GM19239 (cell line): Measurements from ENCODE around the gene PI4KB.

Experiments
- DNase-seq: peaks from one replicate; pipeline ENCODE4 v3.0.0; 2011; ENCODE audit warnings: low spot score; ENCODE audit not compliant: insufficient read length
- FAIRE-seq: peaks from 2 replicates; lab custom pipeline; 2011; peaks lifted over from hg19 to GRCh38; lab: Jason Lieb, UNC

The PI4KB gene

DNA sequence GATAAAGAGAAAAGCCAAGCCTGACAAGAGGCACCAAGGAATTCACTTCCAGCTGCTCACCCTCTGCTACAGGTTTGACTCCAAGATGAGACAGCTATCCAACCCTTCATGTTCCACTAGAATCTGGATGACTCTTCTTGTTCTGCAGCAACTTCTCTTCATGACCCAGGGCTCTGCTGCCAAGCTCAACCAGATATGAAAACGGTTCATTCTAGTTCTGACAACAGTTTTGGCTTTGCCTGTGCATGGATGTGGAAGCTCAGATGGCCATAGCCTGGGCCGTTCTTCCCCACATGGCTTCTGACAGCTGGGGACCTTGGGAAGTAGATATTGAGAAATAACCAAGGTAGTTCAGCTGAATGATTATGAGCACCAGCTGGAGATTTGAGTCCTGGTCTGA lies 13.7 kb downstream of the PI4KB start:
- FAIRE-seq, result no peak
- DNase-seq, result no peak

DNA sequence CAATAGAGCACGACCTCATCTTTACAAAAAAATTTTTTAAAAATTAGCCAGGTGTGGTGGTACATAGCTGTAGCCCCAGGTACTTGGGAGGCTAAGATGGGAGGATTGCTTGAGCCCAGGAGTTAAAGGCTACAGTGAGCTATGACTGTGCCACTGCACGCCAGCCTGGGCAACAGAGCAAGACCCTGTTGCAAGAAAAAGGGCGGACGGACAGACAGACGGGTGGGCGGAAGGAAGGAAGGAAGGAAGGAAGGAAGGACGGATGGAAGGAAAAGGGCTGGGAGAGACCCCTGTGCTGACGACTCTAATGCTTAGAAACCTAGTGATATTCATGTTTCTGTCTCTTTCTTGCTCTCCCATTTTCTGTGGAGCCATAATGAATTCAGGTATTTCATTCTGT lies 14.4 kb downstream of the PI4KB start:
- DNase-seq, result no peak
- no peak for FAIRE-seq

DNA sequence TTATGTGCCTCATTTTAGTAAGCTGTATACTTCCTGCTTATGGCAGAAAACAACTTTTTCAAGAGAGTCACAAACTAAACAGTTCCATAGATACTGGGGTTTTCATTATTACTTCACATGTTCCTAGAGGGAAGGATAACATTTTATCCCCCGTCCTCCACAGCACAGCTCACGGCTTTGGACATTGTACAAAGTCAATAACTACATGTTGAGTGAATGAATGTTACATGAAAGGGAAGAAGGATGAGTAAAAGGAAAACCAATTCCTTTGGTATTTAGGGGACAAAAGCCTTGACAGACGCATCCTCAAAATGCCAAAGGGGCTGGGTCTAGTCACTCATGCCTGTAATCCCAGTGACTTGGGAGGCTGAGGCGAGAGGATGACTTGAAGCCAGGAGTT lies 14.8 kb downstream of the PI4KB start:
- FAIRE-seq (no peak), DNase-seq (no peak)

DNA sequence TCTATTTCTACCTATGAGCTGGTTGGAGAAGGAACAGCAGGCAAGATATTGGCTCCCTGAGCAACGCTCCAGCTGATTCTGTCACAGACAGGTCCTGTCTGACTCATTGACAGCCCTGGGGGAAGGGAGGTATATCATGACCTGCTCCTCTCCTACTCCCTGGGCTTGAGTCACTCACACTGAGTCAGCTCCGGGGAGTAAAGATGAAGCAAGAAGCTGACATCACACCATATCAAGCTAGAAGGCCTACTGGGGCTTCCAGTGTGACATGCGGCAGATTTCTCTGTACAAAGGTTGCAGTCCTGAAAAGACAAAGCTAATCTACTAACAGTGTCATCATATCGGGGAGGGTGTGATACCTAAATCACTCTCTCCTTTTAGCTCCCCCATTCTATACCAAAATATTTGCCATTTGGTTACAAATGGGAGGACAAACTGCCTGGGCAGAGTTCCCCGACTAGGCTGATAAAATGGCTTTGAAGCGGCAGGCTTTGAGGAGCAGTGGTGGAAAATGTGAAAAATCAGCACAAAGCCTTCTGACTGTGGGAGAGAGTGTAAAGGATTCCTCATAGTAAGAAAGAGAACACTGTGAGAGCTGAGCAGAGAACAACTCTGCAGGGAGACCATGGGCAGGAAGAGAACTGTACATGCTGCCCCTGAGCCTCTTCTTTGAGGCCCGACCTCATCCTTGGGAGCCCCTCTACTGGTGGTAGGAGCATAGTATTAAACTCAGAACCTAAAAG lies 15.5 kb downstream of the PI4KB start:
- no peak for DNase-seq
- no peak for FAIRE-seq

DNA sequence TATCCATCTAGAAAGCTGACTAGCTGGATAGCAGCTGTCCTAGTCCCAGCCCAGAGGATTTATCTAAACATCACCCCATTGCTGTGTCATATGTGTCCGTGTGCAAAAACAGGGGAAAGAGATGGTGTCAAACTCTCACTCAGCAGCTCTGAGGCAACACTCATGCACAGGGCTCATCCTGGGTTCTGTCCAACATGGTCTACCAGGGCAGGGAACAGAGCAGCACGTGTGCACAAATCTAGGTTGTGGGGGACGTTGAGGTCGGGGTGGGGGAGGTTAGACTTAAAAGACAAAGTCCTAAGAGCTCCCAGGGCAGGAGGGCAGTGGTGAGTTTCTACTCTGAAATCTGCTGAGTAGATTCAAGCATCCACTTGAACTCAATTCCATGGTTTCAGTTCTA lies 16.2 kb downstream of the PI4KB start:
- FAIRE-seq (no peak), DNase-seq (no peak)

DNA sequence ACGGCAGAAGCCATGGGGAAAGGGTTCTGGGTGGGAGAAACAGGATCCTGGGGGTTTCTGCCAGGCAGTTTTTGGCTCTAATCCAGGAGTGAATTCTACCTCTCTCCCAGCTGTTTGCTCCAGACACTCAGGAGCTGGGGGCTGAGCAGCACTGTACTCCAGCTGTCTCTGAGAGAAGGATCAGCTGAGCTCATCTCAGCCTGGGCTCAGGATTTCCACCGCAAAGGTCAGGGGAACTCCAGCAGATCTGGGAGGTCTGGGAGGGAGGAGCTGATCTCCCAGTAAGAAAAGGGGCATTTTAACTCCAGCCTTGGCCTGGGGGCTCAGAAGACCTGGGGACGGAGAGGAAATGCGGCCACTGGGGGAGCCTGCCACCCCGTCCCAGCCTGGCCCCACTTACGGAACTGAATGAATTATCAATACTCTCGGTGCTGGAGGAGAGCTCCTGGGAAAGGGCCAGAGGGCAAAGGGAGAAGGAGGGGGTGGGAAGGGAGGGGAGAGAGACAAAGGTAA lies 17.3 kb downstream of the PI4KB start:
- FAIRE-seq (no peak), DNase-seq (no peak)

DNA sequence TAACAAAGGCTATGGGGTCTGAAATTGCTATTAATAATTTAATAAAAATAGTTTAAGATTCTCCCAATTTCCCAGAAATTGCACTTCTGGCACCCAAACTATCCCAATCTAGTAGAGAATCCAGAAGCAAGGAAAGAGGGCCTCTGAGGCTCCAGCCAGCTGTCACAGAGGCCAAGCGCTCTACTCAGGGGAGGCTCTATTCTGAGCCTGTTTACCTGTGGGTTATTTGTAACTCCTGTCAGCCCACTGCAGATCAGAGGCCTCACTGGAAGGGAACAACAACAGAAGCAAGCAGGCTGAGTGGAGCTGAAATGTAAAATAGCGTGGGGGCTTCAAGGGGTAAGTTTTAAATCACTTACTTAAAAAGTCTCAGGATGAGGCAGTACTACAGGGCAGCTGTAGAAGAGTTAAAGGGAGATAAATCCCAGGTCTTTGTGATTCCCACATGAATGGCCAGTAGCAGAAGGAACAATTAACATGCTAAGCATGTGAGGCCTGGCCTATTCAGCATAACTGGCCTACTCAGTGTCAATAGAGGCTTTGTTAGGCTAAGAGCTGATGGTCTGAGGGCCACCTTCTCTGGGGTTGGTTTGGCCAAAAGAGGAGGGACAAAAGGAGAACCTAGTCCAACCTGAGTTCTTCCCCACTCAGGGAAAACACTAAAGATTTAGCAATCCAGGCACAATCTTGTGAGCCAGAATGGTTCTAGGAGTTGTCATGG lies 32.3 kb downstream of the PI4KB start:
- no peak for FAIRE-seq
- no peak for DNase-seq

DNA sequence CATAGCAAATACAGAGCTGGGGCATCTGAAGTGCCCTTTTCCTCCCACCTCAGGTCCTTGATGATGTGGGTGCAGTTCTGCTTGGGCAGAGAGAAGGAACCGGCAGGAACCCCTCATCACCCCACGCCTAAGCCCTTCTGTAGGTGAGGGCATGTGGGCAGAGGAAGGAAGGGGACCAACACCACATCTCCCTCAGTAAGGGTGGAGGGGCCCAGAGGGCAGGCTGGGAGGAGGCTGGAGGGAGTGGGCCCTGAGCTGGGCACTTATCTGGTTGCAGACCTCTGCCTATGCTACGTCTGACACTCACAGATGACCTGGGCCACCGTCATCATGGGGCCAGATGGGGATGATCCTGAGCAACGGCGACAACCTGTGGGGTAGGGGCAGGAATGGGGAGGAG lies 34.1 kb downstream of the PI4KB start:
- DNase-seq (no peak), FAIRE-seq (no peak)

DNA sequence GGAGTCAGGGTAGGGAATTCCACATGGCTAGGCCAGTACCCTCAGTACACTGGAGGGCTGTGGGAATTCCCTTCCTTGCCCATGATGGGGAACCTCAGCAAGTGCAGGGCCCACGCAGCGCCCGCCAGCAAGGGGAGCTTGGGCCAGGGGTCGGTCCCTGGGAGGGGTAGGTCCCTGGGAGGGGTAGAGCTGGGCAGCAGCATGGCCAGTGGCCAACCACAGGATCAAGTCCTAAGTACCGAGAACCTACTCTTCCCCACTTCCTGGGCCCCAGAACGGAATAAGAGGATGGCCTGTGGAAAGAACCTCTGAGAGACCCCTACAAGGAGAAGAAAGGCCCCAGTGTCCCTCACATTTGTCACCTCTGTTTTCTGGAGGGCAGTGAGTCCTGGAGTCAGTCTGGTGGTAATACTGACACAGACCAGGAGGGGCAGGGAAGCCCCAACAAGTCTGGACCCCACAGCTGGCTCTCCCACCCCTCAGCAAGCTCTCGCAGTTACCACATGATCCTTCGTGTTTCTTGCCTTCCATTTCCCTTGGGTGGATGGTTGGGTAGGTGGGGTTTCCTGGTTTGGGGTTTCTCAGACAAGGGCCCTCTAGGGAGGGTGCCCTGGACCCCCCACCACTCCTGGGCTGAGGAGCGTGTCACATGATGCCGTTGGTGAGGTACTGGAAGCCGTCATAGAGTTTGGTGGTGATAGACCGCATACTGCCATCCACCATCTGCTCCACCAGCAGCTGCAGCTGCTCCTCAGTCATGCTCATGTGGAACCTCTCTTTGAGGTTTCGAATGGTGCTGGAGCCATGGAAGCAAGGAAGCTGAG lies 34.8 kb downstream of the PI4KB start:
- DNase-seq (no peak), FAIRE-seq (no peak)

DNA sequence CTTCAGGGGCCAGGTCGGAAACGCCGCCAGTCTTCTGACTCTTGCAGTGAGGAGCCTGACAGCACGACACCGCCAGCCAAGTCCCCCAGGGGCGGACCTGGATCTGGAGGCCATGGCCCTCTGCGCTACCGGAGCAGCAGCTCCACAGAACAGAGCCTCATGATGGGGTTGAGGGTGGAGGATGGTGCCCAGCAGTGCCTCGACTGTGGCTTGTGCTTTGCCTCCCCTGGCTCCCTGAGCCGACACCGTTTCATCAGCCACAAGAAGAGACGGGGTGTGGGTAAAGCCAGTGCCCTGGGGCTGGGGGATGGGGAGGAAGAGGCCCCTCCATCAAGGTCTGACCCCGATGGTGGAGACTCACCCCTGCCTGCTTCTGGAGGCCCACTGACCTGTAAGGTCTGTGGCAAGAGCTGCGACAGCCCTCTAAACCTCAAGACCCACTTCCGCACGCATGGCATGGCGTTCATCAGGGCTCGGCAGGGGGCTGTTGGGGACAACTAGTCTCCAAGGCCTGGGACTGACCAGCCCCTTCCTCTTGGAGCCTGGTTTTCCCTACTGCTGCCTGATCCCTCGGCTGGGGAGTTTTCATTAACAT lies 36.4 kb downstream of the PI4KB start:
- DNase-seq, result no peak
- FAIRE-seq, result no peak

DNA sequence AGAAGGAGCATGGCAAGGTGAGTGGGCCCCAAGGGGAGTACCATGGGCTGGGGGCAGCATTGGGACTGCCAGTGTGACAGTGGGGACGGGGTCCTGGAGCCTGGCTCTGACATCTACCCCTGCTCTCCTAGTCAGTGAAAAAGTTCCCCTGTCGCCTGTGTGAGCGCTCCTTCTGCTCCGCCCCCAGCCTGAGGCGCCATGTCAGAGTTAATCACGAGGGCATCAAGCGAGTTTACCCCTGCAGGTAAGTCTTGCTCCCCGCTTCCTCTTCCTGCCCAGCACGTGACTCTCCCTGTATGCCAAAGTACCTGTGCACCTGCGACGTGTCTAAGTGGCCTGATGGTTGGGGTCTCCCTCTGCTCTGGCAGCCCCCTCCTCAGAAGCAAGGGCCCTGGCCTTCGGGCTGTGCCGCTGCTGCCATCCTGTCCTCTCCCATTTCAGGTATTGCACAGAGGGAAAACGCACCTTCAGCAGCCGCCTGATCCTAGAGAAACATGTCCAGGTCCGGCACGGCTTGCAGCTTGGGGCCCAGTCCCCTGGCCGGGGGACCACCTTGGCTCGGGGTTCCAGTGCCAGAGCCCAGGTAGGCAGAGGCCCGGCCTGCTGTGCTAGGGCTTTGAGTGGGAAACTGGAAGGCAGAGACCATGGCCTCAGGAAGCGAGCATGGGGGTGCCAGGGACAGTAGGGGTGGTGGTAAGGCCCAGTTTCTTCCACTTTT lies 37.1 kb downstream of the PI4KB start:
- FAIRE-seq (no peak), DNase-seq (no peak)

DNA sequence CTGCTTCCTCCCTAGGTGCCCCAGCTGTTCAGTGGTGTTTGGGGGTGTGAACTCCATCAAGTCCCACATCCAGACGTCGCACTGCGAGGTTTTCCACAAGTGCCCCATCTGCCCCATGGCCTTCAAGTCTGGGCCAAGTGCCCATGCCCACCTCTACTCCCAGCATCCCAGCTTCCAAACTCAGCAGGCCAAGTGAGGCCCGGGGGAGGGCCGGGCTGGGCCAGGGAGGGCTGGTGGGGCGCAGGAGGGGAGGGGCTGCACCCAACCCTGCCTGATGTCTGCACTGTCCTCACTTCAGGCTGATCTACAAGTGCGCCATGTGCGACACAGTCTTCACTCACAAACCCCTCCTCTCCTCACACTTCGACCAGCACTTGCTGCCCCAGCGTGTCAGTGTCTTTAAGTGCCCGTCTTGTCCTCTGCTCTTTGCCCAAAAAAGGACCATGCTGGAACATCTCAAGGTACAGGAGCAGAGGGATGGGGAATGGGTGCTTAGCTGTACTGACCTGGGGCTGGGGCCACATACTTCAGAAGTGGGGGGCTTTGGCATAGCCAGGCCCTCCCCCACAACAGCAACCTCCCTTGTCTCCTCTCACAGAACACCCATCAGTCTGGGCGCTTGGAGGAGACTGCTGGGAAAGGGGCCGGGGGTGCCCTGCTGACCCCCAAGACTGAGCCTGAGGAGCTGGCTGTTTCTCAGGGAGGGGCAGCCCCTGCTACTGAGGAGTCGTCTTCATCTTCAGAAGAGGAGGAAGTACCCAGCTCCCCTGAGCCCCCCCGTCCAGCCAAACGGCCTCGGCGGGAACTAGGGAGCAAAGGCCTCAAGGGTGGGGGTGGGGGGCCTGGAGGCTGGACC lies 37.9 kb downstream of the PI4KB start:
- DNase-seq (no peak), FAIRE-seq (no peak)

DNA sequence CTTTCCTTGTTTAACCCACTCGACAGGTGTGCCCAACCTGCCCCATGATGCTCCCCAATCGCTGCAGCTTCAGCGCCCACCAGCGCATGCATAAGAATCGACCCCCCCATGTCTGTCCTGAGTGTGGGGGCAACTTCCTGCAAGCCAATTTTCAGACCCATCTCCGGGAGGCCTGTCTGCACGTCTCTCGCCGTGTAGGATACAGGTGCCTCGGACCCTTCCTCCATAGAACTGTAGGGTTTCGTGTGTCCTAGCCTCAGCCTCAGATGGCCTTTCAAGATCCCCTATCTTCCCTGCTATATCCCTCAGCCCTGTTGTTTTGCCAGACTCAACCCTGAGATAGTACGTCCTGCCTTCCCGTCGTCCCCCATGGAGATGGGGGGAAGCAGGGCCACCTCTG lies 38.7 kb downstream of the PI4KB start:
- FAIRE-seq (no peak), DNase-seq (no peak)

DNA sequence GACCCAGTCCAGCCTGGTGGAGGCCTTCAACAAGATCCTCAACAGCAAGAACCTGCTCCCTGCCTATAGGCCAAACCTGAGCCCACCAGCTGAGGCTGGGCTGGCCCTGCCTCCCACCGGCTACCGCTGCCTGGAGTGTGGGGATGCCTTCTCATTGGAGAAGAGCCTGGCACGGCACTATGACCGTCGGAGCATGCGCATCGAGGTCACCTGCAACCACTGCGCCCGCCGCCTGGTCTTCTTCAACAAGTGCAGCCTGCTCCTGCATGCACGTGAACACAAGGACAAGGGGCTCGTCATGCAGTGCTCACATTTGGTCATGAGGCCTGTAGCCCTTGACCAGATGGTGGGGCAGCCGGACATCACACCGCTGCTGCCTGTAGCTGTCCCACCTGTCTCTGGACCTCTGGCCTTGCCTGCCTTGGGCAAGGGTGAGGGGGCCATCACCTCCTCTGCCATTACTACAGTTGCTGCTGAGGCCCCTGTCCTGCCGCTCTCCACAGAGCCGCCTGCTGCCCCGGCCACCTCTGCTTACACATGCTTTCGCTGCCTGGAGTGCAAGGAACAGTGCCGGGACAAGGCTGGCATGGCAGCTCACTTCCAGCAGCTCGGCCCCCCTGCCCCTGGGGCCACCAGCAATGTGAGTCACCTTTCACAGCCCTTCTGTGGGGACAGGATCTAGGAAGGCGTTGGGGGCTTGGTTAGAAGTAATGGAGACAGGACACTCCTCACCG lies 39.3 kb downstream of the PI4KB start:
- no peak for FAIRE-seq
- no peak for DNase-seq

DNA sequence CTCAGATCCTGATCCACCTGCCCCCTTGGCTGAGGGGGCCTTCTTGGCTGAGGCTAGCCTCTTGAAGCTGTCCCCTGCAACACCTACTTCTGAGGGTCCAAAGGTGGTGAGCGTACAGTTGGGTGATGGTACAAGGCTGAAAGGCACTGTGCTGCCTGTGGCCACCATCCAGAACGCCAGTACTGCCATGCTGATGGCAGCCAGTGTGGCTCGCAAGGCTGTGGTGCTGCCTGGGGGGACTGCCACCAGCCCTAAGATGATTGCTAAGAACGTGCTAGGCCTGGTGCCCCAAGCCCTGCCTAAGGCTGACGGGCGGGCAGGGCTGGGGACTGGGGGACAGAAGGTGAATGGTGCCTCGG lies 39.9 kb downstream of the PI4KB start:
- no peak for FAIRE-seq
- DNase-seq, result no peak

DNA sequence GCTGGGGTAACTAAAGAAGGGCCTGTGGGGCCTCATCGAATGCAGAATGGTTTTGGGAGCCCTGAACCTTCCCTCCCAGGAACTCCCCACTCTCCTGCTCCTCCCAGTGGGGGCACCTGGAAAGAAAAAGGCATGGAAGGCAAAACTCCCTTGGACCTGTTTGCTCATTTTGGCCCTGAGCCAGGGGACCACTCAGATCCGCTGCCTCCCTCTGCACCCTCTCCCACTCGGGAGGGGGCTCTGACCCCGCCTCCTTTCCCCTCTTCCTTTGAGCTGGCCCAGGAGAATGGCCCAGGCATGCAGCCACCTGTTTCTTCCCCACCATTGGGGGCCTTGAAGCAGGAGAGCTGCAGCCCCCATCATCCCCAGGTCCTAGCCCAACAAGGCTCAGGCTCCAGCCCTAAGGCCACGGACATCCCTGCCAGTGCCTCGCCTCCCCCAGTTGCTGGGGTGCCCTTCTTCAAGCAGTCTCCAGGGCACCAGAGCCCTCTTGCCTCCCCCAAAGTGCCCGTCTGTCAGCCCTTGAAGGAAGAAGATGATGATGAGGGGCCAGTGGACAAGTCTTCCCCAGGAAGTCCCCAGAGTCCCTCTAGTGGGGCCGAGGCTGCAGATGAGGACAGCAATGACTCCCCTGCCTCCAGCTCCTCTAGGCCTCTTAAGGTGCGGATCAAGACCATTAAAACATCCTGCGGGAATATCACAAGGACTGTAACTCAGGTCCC lies 40.4 kb downstream of the PI4KB start:
- DNase-seq (no peak), FAIRE-seq (no peak)

DNA sequence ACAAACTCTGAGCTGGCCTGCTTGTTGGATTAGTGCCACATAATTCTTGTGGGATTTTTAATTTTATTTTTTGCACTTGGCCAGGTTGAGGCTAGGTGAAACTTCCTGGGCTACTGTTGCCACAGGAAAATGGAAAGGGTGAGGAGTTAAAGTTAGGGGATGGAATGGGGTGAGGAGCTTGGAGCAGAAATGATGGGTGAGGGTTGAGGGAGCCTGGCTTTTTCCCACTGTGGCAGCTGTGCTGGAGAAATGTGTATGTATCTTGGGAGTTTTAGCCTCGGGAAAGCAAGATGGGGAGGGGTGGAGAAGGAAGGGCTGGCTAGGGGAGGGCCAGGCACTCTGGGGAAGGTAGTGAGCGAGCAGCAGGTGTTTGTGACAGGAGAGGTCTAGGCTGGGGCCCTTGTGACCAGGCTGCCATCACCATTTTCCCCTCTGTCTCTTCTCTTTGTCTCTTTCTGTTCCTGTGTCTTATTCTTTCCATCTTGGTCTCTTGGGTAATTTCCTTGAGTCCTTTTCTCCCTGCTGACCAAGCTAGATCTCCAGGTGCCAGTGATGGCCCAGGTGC lies 43.1 kb downstream of the PI4KB start:
- FAIRE-seq (no peak), DNase-seq (no peak)
